Stomach smooth muscle (tissue), 2 donors: ENCODE data around the gene GRAP.

Source experiments
- H3K27ac ChIP-seq: one replicate; pipeline ENCODE4 v1.7.0; 2013; ENCODE audit warnings: mild to moderate bottlenecking, low read length, inconsistent platforms
- H3K27me3 ChIP-seq, 2 donors: one replicate each; pipeline ENCODE4 v1.7.0; 2013; ENCODE audit warnings: low read length in 2 of 2; ENCODE audit not compliant: insufficient read depth in 2 of 2, control insufficient read depth in 1 of 2
- H3K36me3 ChIP-seq, 2 donors: one replicate each; pipeline ENCODE4 v1.7.0; 2013; ENCODE audit warnings: low read length in 2 of 2; ENCODE audit not compliant: control insufficient read depth in 2 of 2, insufficient read depth in 2 of 2
- H3K4me1 ChIP-seq: one replicate; pipeline ENCODE4 v1.7.0; 2013; ENCODE audit warnings: low read length; ENCODE audit not compliant: control insufficient read depth, insufficient read depth
- H3K4me3 ChIP-seq, 2 donors: one replicate each; pipeline ENCODE4 v1.7.0; 2013; ENCODE audit warnings: low read length in 2 of 2
- H3K9ac ChIP-seq, 2 donors: one replicate each; pipeline ENCODE4 v1.7.0; 2013; ENCODE audit warnings: low read length in 2 of 2, mild to moderate bottlenecking in 1 of 2
- H3K9me3 ChIP-seq, 2 donors: one replicate each; pipeline ENCODE4 v1.7.0; 2013; ENCODE audit warnings: low read length in 2 of 2; ENCODE audit not compliant: control insufficient read depth in 2 of 2
- donor health status: healthy.
- donor health status: Pancreatic carcinoma.

GRAP gene

DNA sequence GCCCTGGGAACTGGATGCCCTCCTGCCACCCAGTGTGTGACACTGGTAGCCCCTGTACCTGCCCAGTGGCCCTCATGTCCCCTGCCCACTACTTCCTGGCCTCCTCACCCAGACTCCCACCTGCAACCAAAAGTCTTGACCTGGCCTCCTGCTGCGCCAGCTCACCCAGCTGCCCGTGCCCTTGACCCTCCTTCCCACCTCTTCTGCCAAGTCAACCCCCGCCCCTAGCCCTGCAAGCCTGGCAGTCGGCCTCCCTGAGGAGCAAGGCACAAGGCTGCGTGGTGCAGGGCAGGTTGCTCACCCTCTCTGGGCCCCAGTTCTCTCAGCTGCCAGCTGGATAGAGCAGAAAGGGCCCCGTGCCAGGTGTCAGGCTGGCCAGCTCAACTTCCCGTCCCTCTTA lies 29.9 kb downstream of the GRAP start:
- H3K4me1 ChIP-seq, result no peaks in the 10 kb centered on the region
- H3K36me3 ChIP-seq, result no peaks in the 10 kb centered on the region
- H3K27ac ChIP-seq, result no peak overlapping the region
- no peak overlapping the region for H3K9ac ChIP-seq
- H3K4me3 ChIP-seq, result no peak overlapping the region
- H3K27me3 ChIP-seq, result peaks cover 0 to 2% of the 10 kb centered on the region in 2 donors
- no peaks in the 10 kb centered on the region for H3K9me3 ChIP-seq

DNA sequence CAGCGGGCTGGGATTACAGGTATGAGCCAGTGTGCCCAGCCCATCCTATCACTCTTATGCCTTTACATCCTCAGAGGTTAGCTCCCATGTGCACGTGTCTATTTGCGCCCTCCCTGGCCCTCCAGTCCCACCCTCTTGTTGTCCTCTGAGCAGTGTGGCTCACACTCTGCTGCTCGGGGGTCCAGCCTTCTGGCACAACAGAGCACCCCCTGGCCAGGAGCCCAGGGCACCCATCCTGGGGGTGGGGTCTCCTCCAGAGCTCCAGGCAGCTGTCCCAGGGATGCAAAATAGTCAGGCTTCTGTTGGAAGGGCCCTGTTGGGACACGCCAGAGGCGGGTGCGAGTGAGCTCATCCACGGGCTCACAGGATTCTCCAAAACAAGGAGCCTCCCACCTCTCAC lies 30.5 kb downstream of the GRAP start:
- H3K4me1 ChIP-seq, result no peaks in the 10 kb centered on the region
- no peak overlapping the region for H3K27ac ChIP-seq

GRCh38 chr17:19015428-19015827 lies 31.3 kb downstream of the GRAP start:
- H3K36me3 ChIP-seq, result no peaks in the 10 kb centered on the region
- no peaks in the 10 kb centered on the region for H3K4me1 ChIP-seq
- H3K27ac ChIP-seq, result no peak overlapping the region
- peaks cover 0 to 2% of the 10 kb centered on the region in 2 donors for H3K27me3 ChIP-seq
- no peaks in the 10 kb centered on the region for H3K9me3 ChIP-seq
- no peak overlapping the region for H3K9ac ChIP-seq
- no peak overlapping the region for H3K4me3 ChIP-seq

More for the DNA sequence above, 30.5 kb downstream of the GRAP start:
- Histone ChIP-seq H3K36me3 (no peaks in the 10 kb centered on the region), H3K9ac (no peak overlapping the region), H3K27me3 (peaks cover 0 to 2% of the 10 kb centered on the region in 2 donors), H3K4me3 (no peak overlapping the region), H3K9me3 (no peaks in the 10 kb centered on the region)

- H3K36me3 ChIP-seq, result no peaks in the 10 kb centered on the region
- no peak overlapping the region for H3K27ac ChIP-seq
- H3K4me1 ChIP-seq, result no peaks in the 10 kb centered on the region
- H3K4me3 ChIP-seq, result no peak overlapping the region
- no peaks in the 10 kb centered on the region for H3K9me3 ChIP-seq
- H3K27me3 ChIP-seq, result peaks cover 0 to 2% of the 10 kb centered on the region in 2 donors
- H3K9ac ChIP-seq, result no peak overlapping the region
These were observed 32.0 kb downstream of the GRAP start for GRCh38 chr17:19014628-19015215.

- Histone ChIP-seq H3K27ac (no peak overlapping the region), H3K9me3 (no peaks in the 10 kb centered on the region), H3K36me3 (no peaks in the 10 kb centered on the region)
These were observed 32.7 kb downstream of the GRAP start for GRCh38 chr17:19013806-19014627.

DNA sequence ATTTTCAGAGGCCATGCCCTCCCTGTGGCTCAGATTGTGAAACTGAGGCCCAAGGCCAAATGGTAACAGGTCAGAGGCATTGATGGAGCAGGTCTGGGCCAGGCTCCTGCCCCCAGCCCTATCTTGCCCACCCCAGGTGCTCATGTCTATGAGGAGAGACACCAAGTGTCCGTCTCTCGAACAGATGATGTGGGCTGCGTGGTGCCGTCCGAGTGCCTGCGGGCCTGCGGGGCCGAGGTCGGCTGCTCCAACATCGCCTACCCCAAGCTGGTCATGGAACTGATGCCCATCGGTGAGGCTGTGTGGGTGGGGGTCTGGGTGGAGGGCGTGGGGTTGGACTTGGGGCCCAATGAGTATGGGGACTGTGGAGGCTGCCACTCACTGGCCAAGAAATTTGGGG lies 33.5 kb downstream of the GRAP start:
- H3K27me3 ChIP-seq, result no peaks in the 10 kb centered on the region
- H3K4me1 ChIP-seq, result no peaks in the 10 kb centered on the region
- no peak overlapping the region for H3K27ac ChIP-seq
- no peaks in the 10 kb centered on the region for H3K9me3 ChIP-seq
- no peak overlapping the region for H3K4me3 ChIP-seq
- no peak overlapping the region for H3K9ac ChIP-seq
- no peaks in the 10 kb centered on the region for H3K36me3 ChIP-seq

More at GRCh38 chr17:19013806-19014627, 32.7 kb downstream of the GRAP start:
- Histone ChIP-seq H3K9ac (no peak overlapping the region), H3K27me3 (peaks cover 0 to 2% of the 10 kb centered on the region in 2 donors), H3K4me1 (no peaks in the 10 kb centered on the region), H3K4me3 (no peak overlapping the region)

GRCh38 chr17:19012171-19013080 lies 34.3 kb downstream of the GRAP start:
- H3K27me3 ChIP-seq, result no peaks in the 10 kb centered on the region
- no peaks in the 10 kb centered on the region for H3K9me3 ChIP-seq
- no peaks in the 10 kb centered on the region for H3K36me3 ChIP-seq
- H3K27ac ChIP-seq, result no peak overlapping the region
- no peak overlapping the region for H3K4me3 ChIP-seq
- no peaks in the 10 kb centered on the region for H3K4me1 ChIP-seq
- H3K9ac ChIP-seq, result no peak overlapping the region

DNA sequence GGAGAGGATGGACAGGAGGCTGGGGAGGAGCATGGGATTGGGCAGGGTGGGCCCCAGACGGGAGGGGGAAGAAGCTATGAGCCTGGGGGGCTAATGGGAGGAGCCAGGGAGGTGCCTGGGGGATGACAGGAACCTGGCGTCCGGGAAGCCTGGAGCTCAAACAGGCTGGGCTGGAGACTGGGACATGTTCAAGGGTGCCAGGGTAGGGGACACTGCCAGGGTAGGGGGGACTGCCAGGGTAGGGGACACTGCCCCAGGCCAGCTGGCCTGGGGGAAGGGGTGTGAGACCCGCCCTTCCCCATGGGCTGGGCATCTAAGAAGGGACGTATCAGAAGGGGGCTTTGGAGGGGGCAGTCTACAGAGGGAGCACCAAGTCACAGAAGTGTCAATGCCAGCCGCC lies 35.2 kb downstream of the GRAP start:
- H3K27me3 ChIP-seq, result no peaks in the 10 kb centered on the region
- peaks cover 0 to 3% of the 10 kb centered on the region in 2 donors for H3K9me3 ChIP-seq
- H3K4me3 ChIP-seq, result no peak overlapping the region
- H3K4me1 ChIP-seq, result no peaks in the 10 kb centered on the region
- H3K36me3 ChIP-seq, result no peaks in the 10 kb centered on the region
- H3K9ac ChIP-seq, result no peak overlapping the region
- H3K27ac ChIP-seq, result no peak overlapping the region

GRCh38 chr17:19010729-19011505 lies 35.8 kb downstream of the GRAP start:
- peaks cover 0 to 6% of the 10 kb centered on the region in 2 donors for H3K9me3 ChIP-seq
- no peak overlapping the region for H3K9ac ChIP-seq
- H3K4me3 ChIP-seq, result no peak overlapping the region
- H3K36me3 ChIP-seq, result no peaks in the 10 kb centered on the region
- no peaks in the 10 kb centered on the region for H3K4me1 ChIP-seq
- H3K27me3 ChIP-seq, result no peaks in the 10 kb centered on the region
- H3K27ac ChIP-seq, result no peak overlapping the region

DNA sequence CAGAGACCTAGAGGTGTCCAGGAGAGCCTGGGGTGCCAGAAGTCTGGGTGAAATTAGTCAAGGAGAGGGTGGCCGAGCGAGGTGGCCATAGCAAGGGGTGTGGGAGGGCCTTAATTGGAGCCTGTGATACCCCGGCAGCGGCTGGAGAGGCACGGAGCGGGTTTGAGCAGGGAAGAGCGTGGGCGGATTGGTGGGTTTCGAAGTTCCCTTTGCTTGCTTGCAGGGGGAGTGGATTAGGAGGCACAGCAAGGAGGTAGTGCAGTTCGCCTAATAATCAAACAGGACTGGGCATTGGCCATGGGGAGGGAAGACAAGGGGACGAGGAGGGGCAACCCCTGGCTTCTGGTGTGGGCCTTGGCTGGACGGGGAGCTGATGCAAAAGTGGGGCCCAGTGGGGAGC lies 36.8 kb downstream of the GRAP start:
- H3K4me1 ChIP-seq, result peaks cover 3% of the 10 kb centered on the region
- no peak overlapping the region for H3K27ac ChIP-seq
- H3K9ac ChIP-seq, result no peak overlapping the region
- H3K36me3 ChIP-seq, result no peaks in the 10 kb centered on the region
- no peaks in the 10 kb centered on the region for H3K27me3 ChIP-seq
- no peak overlapping the region for H3K4me3 ChIP-seq
- peaks cover 0 to 6% of the 10 kb centered on the region in 2 donors for H3K9me3 ChIP-seq
